GM18499 (cell line): ENCODE results near the gene ATP9B.
"Not testable (repeated sequence)": the region's sequence is repeated elsewhere in the genome, so short reads cannot be mapped to it uniquely, and the experiment has no call there.

Source experiments
- ATAC-seq: cut with Tn5 transposase; IDR thresholded peaks from one replicate; pipeline ENCODE4 v1.9.1; 2021; ENCODE audit warnings: moderate number of reproducible peaks; ENCODE audit not compliant: insufficient read depth, unreplicated experiment

Gene ATP9B

DNA sequence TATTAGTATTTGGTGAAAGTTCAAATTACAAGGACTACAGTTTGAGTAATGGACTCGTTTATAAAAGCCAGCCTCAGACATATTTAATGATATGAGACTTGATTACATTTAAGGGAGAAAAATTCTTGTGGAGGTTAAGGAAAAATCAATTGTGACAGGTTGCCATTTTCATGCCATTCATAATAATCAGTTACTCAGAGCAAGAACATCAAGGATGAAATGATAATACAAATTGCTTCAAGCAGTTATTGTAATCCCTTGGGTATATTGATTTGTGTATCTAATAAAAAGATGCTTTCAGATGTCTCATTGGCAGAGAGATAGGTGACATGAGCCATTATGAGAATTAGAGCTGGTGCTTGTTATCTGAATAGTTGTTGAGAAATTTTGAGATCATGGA is 153.6 kb downstream of the ATP9B start:
- ATAC-seq, result no peak

DNA sequence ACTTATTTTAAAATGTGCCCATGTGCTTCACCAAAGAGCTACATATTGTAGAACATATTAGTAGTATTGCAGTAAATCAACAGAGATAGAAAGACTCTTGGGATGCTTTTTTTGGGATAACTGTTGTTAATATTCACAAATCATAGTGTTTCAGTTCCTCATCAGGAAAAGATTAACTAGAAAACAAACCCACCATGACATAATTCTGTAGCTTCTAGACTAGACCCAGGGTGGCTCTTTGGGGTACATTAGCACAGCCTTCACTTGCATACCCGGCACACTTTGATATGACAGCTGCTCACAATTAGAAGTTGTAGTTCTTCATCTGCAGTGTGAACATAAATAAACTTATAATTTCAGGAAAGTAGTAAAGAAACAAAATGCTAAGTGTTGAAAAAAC is 154.2 kb downstream of the ATP9B start:
- no peak for ATAC-seq

DNA sequence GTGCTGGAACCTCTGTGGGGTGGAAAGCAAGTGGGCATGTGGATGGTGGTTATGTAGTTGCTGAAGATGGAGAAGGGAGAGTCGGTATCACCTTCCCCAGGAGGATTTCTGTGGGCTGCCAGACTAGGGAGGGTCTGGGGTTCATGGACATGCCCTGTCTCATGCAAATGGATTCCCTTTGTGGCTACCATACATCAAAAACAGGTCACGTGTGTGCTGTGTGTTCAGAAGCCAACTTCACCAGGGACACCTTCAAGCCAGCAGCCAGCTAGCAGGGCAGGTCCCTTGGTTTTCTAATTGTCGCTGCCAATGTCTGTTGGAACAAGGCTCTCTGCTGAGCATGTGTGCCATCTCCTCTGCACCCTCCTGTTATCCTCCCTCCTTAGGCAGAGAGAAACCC is 155.2 kb downstream of the ATP9B start:
- no peak for ATAC-seq

DNA sequence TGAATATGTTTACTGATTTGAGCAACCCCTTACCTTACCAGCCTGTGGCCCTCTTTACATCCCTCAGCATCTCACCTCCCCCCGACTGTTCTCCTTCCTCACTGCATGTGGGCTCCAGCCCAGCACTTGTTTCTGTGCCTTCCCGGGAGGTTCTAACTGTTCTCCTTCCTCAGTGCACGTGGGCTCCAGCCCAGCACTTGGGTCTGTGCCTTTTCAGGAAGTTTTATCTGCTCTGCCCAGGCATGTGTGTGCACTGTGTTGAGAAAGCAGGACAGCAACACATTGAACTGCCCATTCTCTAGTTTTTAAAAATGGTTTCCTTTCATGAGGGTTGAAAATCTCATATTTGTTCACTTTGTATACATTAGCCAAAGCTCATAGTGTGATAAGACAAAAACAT is 158.4 kb downstream of the ATP9B start:
- ATAC-seq, result no peak

DNA sequence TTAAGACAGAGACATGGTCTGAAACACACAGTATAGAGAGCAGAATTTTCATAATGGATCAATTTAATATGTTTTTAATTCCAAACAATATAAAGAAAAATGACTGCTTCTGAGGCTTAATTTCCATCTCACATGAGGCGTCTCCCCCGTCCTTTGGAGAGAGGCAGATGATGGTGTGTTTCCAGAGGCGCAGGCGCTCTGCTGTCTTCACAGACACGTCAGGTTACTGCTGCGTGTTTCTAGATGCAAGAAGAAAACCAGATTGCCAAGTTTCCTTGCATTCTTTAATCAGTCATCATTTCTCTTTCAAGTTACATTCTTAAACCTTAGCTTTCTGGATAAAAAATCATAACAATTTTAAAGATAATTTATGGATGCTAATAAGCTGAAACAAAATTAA is 160.2 kb downstream of the ATP9B start:
- ATAC-seq, result no peak

DNA sequence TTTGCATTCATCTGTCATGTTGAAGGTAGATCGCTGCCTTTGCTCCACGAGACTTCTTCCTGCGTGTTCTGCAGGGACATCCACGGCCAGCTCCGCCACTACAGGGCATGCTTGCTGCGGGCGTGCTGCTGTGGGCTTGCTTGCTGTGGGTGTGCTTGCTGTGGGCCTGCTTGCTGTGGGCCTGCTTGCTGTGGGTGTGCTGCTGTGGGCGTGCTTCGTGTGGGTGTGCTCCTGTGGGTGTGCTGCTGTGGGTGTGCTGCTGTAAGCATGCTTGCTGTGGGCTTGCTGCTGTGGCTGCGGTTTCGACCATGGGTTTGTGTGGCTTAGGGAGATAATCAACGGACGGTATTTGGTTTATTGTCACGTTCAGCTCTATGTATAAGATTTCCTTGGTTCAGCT is 165.2 kb downstream of the ATP9B start:
- no peak for ATAC-seq

DNA sequence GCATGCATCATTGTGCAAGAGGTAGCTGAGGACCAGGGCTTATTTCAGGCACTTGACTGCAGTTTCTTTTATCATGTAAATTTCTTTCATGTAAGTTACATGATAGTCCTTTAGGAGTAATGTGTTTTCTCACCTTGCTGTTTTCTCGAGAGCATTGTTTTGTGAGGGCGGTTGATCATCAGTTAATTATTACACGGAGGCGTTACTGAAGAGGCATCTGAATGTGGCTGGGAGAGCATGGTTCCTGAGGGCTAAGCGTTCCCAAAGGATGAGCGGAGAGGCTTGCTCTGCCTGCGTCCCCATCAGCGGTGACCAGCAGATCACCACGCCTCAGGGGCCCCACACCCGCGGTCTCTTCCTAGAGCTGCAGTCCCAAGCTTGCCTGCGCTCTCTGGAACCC is 170.4 kb downstream of the ATP9B start:
- ATAC-seq, result no peak

DNA sequence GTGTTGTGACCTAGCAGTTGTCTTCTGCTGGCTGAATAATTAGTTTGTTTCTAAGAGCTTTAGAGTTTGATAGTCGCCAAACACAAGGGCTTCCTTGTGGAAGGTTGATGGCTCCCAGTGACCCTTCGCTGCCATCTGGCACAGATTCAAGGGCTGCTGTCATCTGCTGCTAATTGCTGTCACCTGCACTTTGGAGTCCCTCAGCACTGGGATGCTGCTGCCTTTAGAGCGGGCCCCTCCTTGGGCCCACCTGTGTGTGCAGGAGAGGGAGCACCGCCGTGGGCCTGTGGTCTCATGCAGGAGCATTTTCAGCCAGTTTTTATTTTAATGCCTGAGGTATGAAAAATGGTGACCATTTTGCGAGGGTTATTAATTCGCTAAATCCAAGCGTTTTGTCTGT is 172.6 kb downstream of the ATP9B start:
- ATAC-seq, result no peak

DNA sequence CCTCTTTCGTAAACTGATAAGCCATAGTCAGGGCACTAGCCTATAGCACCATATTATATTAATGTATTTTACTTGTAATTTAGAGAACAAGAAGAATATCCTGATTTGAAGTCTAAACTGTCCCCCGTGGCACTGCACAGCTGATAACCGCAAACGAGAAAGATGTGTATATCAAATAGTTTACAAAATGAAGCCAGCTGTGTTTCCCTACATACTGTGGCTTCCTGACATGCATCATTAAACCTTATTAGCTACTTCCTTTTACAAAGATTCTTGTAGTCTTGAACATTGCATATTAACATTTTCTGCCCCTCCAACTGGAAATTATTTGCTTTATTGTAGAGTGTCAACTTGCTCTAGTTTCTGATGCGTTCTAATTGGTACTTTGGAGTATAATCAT is 173.1 kb downstream of the ATP9B start:
- ATAC-seq, result no peak

DNA sequence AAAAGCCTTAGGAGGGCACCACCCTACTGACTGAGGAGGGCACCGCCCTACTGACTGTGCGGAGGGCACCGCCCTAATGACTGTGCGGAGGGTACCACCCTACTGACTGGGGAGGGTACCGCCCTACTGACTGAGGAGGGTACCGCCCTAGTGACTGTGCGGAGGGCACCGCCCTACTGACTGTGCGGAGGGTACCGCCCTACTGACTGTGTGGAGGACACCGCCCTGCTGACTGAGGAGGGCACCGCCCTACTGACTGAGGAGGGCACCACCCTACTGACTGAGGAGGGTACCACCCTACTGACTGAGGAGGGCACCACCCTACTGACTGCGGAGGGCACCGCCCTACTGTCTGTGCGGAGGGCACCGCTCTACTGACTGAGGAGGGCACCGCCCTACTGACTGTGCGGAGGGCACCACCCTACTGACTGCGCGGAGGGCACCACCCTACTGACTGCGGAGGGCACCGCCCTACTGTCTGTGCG is 176.4 kb downstream of the ATP9B start:
- no peak for ATAC-seq

DNA sequence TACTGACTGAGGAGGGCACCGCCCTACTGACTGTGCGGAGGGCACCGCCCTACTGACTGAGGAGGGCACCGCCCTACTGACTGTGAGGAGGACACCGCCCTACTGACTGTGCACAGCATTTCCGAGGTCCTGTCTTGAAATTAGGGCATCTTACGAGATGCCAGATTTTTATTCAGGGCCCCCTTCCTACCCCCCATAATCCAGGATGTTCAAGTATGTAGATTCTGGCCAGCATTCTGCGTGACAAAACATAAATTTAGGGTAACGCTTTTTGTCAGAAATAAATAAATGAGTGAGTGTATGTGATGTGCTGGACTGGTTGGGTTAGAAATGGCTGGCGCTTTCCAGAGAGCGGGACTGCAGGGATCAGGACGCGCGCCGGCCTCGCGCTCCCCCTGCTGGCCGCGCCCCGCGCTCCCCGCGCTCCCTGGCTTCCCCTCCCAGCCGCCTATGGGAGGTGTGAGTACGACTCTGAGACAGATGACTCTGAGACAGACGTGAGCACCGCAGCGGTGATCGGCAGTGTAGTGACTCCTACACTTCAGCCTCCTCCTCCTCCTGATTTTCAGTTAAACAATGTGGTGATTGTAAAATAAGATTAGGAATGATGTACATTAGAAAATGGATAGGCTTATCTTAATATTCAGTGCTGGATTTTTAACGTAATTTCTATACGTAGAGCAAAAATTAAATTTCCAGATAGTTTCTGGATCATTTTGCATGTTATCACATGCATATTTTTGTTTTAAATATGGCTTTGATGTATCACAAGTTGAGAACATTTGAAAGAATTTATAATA is 177.3 kb downstream of the ATP9B start:
- peak; percentile 91 for ATAC-seq

DNA sequence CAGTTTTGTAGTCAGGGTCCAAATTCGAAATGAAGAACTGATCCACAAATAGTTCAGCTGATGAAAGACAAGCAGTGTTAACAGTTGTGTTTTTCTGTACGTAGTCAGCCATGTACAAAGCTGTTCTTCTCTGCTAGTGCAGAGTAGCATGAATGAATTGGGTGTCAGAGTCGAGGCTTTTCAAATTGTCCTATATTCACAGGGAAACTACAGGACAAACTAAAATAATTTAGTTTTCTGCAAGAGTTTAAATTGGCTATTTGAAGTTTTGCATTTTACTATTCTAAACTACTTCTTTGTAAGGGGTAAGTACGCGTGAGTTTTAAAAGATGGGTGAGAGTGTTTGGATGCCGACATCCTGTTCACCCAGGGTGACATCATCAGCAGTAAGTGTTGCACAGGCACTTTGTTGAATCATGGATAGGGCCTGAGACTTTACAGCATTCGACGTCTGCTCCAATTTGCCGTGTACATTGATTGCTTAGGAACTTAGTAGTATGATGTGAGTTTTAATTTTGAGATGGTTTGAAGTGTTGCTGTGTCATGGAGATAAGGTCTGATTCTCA is 179.4 kb downstream of the ATP9B start:
- no peak for ATAC-seq

DNA sequence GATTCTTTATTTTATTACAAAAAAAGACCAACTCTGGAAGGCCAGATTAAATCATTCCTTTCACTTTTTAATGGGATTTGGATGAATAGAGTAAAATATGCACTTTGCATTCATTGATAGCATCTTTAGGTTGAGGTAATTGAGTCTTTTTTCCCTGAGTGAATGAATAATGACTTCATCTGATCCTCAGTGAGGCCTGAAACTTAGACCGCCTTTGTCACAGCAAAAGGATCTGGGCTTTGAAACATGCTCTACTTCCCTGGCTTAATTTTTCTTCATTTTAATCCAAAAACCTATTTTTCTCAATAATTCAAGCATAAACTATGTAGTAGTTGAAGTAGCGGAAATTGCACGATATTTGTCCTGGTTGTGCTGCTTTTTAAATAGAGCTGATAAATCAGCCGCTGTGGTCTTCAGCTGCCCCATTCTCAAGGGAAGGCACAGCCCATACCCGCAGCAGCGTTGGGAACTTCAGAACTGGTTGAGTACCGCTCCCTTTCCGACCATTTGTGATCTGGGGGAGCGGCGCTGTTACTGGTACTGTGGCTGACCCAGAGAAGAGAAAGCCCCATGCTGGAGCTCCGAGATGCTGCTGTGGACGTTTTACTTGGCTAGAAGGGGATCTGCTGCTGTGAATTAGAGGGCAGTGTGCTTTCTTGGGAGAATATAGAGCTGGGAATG is 181.2 kb downstream of the ATP9B start:
- ATAC-seq, result no peak

DNA sequence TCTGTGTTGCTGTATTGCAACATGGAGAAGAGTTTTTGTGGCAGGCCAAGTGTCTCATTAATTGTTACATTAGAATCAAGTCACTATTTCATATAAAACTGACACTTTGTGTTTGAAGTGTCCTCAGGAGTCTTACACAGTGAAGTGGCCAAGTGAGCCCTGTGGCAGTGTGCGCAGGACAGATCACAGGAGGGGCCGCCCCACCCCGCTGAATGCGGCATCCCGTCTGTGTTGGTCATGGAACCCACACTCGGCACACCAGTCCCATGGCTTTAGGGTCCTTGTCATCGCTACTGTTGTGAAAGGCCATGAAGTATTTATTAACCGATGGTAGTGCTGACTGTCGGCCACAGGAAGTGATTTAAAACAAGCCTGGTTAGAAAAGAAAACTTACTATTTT is 181.8 kb downstream of the ATP9B start:
- no peak for ATAC-seq

DNA sequence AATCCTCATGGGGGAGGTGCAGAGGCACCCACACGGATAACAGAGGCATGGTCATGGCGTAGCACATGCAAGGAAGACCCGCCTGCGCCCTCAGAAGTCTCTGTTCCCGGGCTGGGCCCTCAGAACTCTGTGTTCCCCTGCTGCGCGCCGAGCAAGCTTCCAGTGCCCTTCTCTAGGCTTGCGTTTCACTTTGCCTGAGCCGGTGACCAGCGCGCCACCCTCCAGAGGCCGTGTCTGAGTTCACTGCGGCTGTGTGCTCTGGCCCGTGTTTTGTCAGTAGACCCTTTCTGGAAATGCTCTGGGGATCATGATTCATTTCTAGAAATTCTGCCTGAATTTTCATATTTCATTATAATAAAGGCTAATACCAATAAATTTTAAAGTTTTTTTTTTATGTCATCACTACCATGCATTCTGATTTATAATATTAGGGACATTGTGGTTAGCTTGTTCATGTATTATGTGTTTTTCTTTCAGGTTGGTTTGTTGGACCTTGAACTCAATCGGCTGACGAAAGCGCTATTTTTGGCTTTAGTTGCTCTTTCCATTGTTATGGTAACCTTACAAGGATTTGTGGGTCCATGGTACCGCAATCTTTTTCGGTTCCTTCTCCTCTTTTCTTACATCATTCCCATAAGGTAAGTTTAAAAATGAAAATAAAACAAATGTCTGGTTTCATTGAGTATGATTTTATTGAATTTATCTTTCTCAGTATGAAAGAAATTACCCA is 183.9 kb downstream of the ATP9B start:
- no peak for ATAC-seq

DNA sequence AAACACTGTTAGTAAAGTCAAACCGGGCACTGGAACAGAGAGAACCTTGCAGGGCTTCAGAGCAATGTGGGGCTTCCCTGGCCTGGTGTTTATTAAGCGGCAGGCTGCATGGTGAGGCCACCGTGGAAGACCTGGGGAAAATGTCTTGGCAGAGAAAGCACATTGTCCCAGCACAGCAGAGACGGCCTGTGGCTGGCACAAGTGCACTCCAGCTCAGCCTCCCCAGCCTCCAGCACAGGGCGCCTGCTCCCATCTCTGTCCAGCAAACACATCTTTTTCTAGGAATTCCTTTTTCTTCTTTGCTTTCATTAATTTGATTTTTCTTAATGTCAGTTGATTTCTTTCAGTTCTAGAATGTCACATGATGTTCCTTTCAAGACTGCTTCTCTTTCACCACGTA is 188.3 kb downstream of the ATP9B start:
- no peak for ATAC-seq

DNA sequence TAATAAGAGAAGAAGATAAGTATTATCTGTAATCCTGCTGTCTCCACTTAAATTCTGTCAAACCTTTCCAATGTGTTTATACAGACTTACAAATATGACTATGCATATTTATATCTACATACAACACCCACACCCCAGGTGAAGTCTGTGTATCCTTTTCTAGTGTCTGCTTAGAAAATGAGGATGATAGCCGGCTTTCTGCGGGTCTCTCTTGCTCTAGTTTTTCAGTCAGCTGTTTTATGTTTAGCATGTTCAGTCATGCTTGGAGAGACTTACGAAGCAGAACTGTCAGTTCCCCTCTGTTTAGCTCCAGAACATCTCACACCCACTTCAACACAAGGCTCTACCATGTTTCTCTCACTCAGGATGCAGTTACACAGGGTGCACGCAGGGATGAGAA is 189.3 kb downstream of the ATP9B start:
- no peak for ATAC-seq

DNA sequence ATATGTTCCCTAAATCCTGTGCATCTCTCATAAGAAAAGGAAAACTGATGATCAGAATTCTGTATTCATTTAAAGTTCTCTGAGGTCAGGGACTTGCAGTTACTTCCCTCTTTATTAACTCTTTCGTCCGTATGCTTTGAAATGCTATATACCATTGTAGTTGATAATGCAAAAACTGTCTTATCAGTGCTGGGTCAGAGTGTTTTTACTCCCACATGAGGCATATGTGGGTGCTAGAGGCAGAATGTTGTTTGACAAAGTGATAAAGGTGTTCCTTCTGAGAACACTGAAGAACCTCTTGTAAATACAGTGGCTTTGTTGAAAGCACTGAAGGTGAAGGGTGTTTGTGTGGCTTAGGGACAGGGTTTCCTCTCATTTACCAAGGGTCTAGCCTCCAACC is 190.0 kb downstream of the ATP9B start:
- no peak for ATAC-seq

DNA sequence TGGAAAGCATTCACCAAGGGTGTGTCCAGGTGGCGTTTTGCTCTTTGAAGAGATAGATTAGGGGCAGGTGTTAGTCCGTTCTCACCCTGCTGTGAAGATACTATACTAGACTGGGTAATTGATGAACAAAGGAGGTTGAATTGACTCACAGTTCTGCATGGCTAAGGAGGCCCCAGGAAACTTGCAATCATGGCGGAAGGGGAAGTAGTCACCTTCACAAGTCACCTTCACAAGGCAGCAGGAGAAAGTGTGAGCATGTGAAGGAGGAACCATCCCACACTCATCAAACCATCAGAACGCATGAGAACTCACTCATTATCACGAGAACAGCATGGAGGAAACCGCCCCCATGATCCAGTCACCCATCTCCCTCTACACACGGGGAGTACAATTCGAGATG is 190.8 kb downstream of the ATP9B start:
- no peak for ATAC-seq

DNA sequence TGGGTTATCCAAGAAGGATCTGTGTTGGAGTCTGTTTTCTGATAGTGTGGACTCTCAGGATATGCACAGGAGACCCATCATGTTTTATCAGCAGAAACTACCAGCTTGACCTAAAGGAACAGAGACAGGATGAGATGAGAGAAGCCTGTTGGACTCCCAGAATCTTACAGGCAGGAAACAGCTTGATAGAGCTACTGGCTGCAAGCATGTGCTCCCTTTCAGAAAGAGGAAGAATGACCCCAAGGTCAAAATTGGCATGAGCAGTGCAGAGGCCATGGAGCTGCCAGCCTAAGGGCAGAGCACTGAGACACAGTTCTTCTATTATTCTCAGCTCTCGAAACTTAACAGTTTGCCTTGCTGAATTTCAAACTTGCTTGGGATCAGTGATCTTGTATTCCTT is 191.3 kb downstream of the ATP9B start:
- ATAC-seq, result no peak

DNA sequence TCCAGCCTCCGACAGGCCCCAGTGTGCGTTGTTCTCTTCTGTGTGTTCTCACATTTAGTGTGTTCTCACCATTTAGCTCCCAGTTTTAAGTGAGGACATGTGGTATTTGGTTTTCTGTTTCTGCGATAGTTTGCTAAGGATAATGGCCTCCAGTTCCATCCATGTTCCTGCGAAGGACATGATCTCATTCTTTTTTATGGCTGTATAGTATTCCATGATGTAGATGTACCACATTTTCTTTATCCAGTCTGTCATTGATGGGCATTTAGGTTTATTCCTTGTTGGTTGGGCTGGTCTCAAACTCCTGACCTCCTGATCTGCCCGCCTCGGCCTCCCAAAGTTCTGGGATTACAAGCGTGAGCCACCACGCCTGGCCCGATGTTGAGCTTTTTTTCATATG is 195.9 kb downstream of the ATP9B start:
- ATAC-seq, result not testable (repeated sequence)
